WTC11 (cell line): ENCODE data around the gene TMEM147.

Source experiments
- FOXK1 ChIP-seq: sonication (generic); formaldehyde crosslinking; IDR thresholded peaks from 2 replicates; pipeline ENCODE4 v1.8.0; 2022; ENCODE audit warnings: mild to moderate bottlenecking, moderate library complexity, missing genetic modification reagents
- FOXP1 ChIP-seq: sonication (generic); formaldehyde crosslinking; IDR thresholded peaks from 2 replicates; pipeline ENCODE4 v1.8.0; 2022; ENCODE audit warnings: missing genetic modification reagents, mild to moderate bottlenecking, moderate library complexity, borderline replicate concordance
- JAZF1 ChIP-seq: fragments of 250-450 bp; sonication (Bioruptor Pico); IDR thresholded peaks from 2 replicates; pipeline ENCODE4 v1.9.0; 2021; ENCODE audit warnings: moderate library complexity, mild to moderate bottlenecking, inconsistent platforms
- SP1 ChIP-seq: sonication (generic); formaldehyde crosslinking; conservative IDR thresholded peaks from 2 replicates; pipeline ENCODE4 v1.8.1; 2022; ENCODE audit warnings: missing genetic modification reagents
- TEAD4 ChIP-seq: sonication (generic); formaldehyde crosslinking; IDR thresholded peaks from 2 replicates; pipeline ENCODE4 v1.8.0; 2022; ENCODE audit warnings: mild to moderate bottlenecking, missing genetic modification reagents
- ZNF423 ChIP-seq: fragments of 250-450 bp; sonication (Bioruptor Pico); IDR thresholded peaks from 2 replicates; pipeline ENCODE4 v2.1.2; 2022; ENCODE audit warnings: mild to moderate bottlenecking, moderate library complexity
- TF ChIP-seq, protein P1 (sequence below): fragments of 200-600 bp; IDR thresholded peaks from 2 replicates; pipeline ENCODE4 v1.8.0; 2022; ENCODE audit warnings: antibody characterized with exemption
- TF ChIP-seq, protein P2 (sequence below): sonication (generic); formaldehyde crosslinking; IDR thresholded peaks from 2 replicates; pipeline ENCODE4 v1.8.1; 2022; ENCODE audit warnings: missing genetic modification reagents, borderline replicate concordance
- TF ChIP-seq, protein P3 (sequence below): sonication (generic); formaldehyde crosslinking; IDR thresholded peaks from 2 replicates; pipeline ENCODE4 v1.8.0; 2022; ENCODE audit warnings: mild to moderate bottlenecking, missing genetic modification reagents
- TF ChIP-seq, protein P4 (sequence below): fragments of 250-450 bp; sonication (Bioruptor Pico); IDR thresholded peaks from 2 replicates; pipeline ENCODE4 v2.1.2; 2022; ENCODE audit warnings: mild to moderate bottlenecking, moderate library complexity

DNA sequence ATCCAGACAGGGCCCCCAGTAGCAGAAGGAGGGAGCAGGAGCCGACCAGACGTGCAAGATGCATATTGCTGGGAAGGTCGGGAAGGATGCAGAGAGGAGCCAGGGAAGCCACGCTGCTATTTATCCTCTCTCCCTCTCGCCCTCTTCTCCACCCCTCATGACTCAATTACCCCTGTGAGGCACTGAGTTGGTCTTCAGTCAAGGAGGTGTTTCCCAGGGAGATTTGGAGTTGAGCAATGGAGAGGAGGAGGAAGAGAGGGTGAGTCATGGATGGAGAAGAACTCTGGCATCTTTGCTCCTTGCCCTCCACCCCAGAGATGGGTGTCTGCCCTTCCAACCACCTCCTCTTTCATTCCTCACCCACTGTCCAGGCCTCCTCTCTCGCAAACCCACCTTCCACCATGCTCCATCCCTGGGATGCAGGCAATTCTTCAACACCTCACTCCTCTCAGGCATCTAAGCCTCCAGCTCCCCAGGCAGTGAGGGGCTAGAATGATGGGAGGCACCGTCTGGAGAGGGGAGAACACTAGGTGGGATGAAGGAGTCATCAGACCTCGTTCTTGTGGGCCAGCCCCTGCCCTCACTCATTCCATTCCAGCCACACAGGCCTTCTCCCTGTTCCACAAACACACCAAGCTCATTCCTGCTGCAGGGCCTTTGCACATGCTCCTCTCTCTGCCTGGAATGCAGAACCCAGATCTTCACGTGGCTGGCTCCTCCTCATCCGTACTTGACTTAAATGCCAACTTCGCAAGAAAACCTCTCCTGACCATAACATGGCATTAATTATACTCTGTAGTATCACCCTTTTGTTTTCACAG, 17.0 kb upstream of the TMEM147 start, which contains the start of gene SBSN:
- TF ChIP-seq, protein P1, sequence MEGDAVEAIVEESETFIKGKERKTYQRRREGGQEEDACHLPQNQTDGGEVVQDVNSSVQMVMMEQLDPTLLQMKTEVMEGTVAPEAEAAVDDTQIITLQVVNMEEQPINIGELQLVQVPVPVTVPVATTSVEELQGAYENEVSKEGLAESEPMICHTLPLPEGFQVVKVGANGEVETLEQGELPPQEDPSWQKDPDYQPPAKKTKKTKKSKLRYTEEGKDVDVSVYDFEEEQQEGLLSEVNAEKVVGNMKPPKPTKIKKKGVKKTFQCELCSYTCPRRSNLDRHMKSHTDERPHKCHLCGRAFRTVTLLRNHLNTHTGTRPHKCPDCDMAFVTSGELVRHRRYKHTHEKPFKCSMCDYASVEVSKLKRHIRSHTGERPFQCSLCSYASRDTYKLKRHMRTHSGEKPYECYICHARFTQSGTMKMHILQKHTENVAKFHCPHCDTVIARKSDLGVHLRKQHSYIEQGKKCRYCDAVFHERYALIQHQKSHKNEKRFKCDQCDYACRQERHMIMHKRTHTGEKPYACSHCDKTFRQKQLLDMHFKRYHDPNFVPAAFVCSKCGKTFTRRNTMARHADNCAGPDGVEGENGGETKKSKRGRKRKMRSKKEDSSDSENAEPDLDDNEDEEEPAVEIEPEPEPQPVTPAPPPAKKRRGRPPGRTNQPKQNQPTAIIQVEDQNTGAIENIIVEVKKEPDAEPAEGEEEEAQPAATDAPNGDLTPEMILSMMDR, result no peak
- TF ChIP-seq FOXP1 (CRISPR knock-in tag), result no peak
- no peak for TF ChIP-seq JAZF1
- TF ChIP-seq, protein P2, sequence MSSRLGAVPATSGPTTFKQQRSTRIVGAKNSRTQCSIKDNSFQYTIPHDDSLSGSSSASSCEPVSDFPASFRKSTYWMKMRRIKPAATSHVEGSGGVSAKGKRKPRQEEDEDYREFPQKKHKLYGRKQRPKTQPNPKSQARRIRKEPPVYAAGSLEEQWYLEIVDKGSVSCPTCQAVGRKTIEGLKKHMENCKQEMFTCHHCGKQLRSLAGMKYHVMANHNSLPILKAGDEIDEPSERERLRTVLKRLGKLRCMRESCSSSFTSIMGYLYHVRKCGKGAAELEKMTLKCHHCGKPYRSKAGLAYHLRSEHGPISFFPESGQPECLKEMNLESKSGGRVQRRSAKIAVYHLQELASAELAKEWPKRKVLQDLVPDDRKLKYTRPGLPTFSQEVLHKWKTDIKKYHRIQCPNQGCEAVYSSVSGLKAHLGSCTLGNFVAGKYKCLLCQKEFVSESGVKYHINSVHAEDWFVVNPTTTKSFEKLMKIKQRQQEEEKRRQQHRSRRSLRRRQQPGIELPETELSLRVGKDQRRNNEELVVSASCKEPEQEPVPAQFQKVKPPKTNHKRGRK (CRISPR knock-in tag), result no peak
- TF ChIP-seq TEAD4 (CRISPR knock-in tag), result no peak
- no peak for TF ChIP-seq ZNF423 (CRISPR knock-in tag)
- TF ChIP-seq, protein P3, sequence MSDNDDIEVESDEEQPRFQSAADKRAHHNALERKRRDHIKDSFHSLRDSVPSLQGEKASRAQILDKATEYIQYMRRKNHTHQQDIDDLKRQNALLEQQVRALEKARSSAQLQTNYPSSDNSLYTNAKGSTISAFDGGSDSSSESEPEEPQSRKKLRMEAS, result no peak
- no peak for TF ChIP-seq SP1 (CRISPR knock-in tag)
- no peak for TF ChIP-seq FOXK1 (CRISPR knock-in tag)
- TF ChIP-seq, protein P4, sequence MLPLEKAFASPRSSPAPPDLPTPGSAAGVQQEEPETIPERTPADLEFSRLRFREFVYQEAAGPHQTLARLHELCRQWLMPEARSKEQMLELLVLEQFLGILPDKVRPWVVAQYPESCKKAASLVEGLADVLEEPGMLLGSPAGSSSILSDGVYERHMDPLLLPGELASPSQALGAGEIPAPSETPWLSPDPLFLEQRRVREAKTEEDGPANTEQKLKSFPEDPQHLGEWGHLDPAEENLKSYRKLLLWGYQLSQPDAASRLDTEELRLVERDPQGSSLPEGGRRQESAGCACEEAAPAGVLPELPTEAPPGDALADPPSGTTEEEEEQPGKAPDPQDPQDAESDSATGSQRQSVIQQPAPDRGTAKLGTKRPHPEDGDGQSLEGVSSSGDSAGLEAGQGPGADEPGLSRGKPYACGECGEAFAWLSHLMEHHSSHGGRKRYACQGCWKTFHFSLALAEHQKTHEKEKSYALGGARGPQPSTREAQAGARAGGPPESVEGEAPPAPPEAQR, result no peak
